Stomach (tissue), 4 donors: ENCODE data around the gene RNF113A.

Experiments
- POLR2A ChIP-seq, 4 donors: fragments of 450-650 bp; IDR thresholded peaks; one replicate each; pipeline ENCODE4 v1.6.1; 2016; ENCODE audit warnings: antibody characterized with exemption in 4 of 4, control low read depth in 2 of 4, mild to moderate bottlenecking in 1 of 4, moderate library complexity in 1 of 4
- TF ChIP-seq, protein P1 (sequence below), 7 experiments: fragments of 450-650 bp in 4 of 7; fragments of 200-600 bp in 3 of 7; sonication (generic) in 3 of 7; IDR thresholded peaks; one replicate each; pipeline ENCODE4 v1.5.1; 2016 to 2019; ENCODE audit warnings: antibody characterized with exemption in 7 of 7, control low read depth in 2 of 7, mild to moderate bottlenecking in 1 of 7

DNA sequence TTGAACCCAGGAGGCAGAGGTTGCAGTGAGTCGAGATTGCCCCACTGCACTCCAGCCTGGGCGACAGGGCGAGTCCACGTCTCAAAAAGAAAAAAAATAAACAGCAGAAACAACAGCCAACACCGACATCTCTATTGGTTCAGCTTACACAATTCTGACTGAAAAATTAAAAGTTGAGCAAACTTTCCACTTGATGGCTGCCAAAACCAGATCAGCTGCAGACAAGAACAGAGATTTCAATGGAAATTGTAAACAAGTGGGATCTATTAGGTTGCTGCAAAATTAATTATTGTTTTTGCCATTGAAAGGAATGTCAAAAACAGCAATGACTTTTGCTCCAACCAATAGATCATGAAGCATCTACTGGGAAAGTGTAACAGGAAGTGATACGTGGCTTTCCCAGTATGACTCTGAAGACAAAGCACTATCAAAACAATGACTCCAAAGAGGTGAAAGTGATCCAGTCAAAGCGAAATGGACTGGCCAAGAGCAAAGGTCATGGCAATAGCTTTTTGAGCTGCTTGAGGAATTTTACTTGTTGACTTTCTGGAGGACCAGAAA is 45.1 kb downstream of the RNF113A start:
- TF ChIP-seq, protein P1, sequence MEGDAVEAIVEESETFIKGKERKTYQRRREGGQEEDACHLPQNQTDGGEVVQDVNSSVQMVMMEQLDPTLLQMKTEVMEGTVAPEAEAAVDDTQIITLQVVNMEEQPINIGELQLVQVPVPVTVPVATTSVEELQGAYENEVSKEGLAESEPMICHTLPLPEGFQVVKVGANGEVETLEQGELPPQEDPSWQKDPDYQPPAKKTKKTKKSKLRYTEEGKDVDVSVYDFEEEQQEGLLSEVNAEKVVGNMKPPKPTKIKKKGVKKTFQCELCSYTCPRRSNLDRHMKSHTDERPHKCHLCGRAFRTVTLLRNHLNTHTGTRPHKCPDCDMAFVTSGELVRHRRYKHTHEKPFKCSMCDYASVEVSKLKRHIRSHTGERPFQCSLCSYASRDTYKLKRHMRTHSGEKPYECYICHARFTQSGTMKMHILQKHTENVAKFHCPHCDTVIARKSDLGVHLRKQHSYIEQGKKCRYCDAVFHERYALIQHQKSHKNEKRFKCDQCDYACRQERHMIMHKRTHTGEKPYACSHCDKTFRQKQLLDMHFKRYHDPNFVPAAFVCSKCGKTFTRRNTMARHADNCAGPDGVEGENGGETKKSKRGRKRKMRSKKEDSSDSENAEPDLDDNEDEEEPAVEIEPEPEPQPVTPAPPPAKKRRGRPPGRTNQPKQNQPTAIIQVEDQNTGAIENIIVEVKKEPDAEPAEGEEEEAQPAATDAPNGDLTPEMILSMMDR (IDR thresholded peaks at IDR 0.05), result no peak
- no peak for TF ChIP-seq POLR2A (IDR thresholded peaks at IDR 0.05)
